GM21825 (cell line): ENCODE measurements around the gene MUC20.
"Not testable (repeated sequence)": the region's sequence is repeated elsewhere in the genome, so short reads cannot be mapped to it uniquely, and the experiment has no call there.

Experiments
- ATAC-seq: cut with Tn5 transposase; IDR thresholded peaks from one replicate; pipeline ENCODE4 v1.9.1; 2021; ENCODE audit warnings: mild to moderate bottlenecking, moderate library complexity; ENCODE audit not compliant: unreplicated experiment

The MUC20 gene

GRCh38 chr3:195769551-195769950, 48.8 kb downstream of the MUC20 start:
- no peak for ATAC-seq

GRCh38 chr3:195770081-195770840, 49.5 kb downstream of the MUC20 start:
- ATAC-seq = no peak

GRCh38 chr3:195770841-195771645, 50.3 kb downstream of the MUC20 start:
- ATAC-seq = not testable (repeated sequence)

- ATAC-seq = no peak
These were observed 51.0 kb downstream of the MUC20 start for GRCh38 chr3:195771646-195772300.

- ATAC-seq = no peak
These were observed 53.3 kb downstream of the MUC20 start for GRCh38 chr3:195773956-195774537.

GRCh38 chr3:195774917-195775316, 54.1 kb downstream of the MUC20 start:
- no peak for ATAC-seq

- no peak for ATAC-seq
These were observed 57.2 kb downstream of the MUC20 start for GRCh38 chr3:195777975-195778374.

- ATAC-seq = not testable (repeated sequence)
These were observed 60.5 kb downstream of the MUC20 start for GRCh38 chr3:195781236-195781635.
